Transverse colon (tissue), 3 donors: ENCODE measurements around the gene FMNL2.

Experiments used
- POLR2A ChIP-seq: fragments of 450-650 bp; IDR thresholded peaks from one replicate; pipeline ENCODE4 v1.6.1; 2016; ENCODE audit warnings: antibody characterized with exemption, mild to moderate bottlenecking, moderate library complexity
- TF ChIP-seq, protein P1 (sequence below), 5 experiments: fragments of 200-600 bp in 3 of 5; fragments of 450-650 bp in 2 of 5; sonication (generic) in 3 of 5; IDR thresholded peaks; 1 replicate in 2 of 5; 2 replicates in 3 of 5; pipeline ENCODE4 v1.5.1; 2016 to 2017; ENCODE audit warnings: antibody characterized with exemption in 5 of 5, inconsistent platforms in 3 of 5, mild to moderate bottlenecking in 2 of 5, moderate library complexity in 1 of 5

DNA sequence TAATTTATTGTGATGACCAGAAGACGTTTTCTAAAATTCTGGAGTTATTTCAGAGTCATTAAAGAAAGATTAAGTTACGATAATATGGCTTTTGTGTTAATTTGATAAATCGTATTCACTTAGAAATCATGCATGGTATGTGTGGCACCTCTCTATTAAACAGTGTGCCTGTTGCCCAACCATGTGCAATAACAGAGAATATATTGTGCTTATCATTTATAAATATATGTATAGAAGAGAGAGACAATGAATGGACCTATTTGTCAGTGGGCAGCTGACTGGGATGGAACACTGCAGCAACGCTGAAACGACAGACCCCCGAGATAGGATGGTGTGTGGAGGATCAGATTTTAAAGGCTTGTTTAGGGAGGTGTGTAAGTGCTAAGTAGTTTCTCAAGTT is 172.9 kb downstream of the FMNL2 start:
- TF ChIP-seq, protein P1, sequence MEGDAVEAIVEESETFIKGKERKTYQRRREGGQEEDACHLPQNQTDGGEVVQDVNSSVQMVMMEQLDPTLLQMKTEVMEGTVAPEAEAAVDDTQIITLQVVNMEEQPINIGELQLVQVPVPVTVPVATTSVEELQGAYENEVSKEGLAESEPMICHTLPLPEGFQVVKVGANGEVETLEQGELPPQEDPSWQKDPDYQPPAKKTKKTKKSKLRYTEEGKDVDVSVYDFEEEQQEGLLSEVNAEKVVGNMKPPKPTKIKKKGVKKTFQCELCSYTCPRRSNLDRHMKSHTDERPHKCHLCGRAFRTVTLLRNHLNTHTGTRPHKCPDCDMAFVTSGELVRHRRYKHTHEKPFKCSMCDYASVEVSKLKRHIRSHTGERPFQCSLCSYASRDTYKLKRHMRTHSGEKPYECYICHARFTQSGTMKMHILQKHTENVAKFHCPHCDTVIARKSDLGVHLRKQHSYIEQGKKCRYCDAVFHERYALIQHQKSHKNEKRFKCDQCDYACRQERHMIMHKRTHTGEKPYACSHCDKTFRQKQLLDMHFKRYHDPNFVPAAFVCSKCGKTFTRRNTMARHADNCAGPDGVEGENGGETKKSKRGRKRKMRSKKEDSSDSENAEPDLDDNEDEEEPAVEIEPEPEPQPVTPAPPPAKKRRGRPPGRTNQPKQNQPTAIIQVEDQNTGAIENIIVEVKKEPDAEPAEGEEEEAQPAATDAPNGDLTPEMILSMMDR (IDR thresholded peaks at IDR 0.05): no peak
- no peak for TF ChIP-seq POLR2A
